ENCODE results near the gene HNRNPH1.
"Not testable (repeated sequence)": the region's sequence is repeated elsewhere in the genome, so short reads cannot be mapped to it uniquely, and the experiment has no call there.

DNA sequence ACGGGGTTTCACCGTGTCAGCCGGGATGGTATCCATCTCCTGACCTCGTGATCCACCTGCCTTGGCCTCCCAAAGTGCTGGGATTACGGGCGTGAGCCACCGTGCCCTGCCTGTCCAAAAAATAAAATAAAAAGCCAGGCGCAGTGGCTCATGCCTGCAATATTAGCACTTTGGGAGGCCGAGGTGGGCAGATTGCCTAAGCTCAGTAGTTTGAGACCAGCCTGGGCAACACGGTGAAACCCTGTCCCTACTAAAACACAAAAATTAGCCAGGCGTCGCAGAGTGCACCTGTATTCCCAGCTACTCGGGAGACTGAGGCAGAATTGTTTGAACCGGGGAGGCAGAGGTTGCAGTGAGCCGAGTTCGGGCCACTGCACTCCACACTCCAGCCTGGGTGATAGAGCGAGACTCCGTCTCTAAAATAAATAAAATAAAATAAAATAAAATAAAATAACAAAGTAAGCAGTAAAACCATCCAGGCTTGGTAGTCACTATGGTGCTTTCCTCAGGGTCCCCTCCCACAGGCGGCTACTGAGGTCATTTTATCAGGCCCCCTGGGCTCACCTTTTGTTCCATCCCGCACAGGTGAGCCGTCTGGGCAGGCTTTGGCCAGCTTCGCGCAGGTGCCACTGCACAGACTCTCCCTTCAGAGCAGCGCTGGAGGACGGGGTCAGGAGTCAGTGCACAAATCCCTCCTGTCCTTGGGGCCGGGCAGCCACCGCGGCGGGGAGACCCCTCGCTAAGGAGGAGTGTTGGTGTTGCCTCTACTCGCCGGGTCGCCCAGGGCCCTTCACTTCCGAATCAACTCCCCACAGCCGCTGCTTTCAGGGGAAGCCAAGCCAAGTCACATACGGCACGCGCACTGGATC is 10.3 kb upstream of the HNRNPH1 start:
- TF ChIP-seq, protein P1, sequence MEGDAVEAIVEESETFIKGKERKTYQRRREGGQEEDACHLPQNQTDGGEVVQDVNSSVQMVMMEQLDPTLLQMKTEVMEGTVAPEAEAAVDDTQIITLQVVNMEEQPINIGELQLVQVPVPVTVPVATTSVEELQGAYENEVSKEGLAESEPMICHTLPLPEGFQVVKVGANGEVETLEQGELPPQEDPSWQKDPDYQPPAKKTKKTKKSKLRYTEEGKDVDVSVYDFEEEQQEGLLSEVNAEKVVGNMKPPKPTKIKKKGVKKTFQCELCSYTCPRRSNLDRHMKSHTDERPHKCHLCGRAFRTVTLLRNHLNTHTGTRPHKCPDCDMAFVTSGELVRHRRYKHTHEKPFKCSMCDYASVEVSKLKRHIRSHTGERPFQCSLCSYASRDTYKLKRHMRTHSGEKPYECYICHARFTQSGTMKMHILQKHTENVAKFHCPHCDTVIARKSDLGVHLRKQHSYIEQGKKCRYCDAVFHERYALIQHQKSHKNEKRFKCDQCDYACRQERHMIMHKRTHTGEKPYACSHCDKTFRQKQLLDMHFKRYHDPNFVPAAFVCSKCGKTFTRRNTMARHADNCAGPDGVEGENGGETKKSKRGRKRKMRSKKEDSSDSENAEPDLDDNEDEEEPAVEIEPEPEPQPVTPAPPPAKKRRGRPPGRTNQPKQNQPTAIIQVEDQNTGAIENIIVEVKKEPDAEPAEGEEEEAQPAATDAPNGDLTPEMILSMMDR (IDR thresholded peaks at IDR 0.05), result not testable (repeated sequence)
- TF ChIP-seq POLR2AphosphoS5 (IDR thresholded peaks at IDR 0.05), result not testable (repeated sequence)
